Measurements from ENCODE around the gene SUGCT. TPM values are rescaled to one million over a fixed set of nuclear protein-coding genes. Genes with fewer than 3 reads are reported as not detected.
"Not testable (repeated sequence)": the region's sequence is repeated elsewhere in the genome, so short reads cannot be mapped to it uniquely, and the experiment has no call there.

The SUGCT gene
- total and polyA plus RNA-seq, 5 donors, result 5.7 to 10.3 (median 6.1) TPM

- WGBS, result 99% methylated on average over 1 of the region's 1 CpG
- H3K9me3 ChIP-seq (ENCODE audit: control insufficient read depth, low read length); H3K4me3 ChIP-seq (ENCODE audit: low read length); ATAC-seq; intact Hi-C loops (cut with DNase I); H3K27me3 ChIP-seq (ENCODE audit: control insufficient read depth, insufficient read depth); DNase-seq; H3K27ac ChIP-seq (ENCODE audit: low read length); H3K4me1 ChIP-seq (ENCODE audit: control insufficient read depth, insufficient read depth, low read length): not testable (repeated sequence)
These were observed 492.6 kb downstream of the SUGCT start for GRCh38 chr7:40627361-40627760.

GRCh38 chr7:40629891-40630290 lies 495.1 kb downstream of the SUGCT start:
- 87% methylated on average over 5 of the region's 5 CpGs for WGBS
- Histone ChIP-seq H3K9me3 (ENCODE audit: control insufficient read depth, low read length) (no peaks in the 10 kb centered on the region), H3K4me1 (ENCODE audit: control insufficient read depth, insufficient read depth, low read length) (no peaks in the 10 kb centered on the region), H3K4me3 (ENCODE audit: low read length) (no peak overlapping the region), H3K27me3 (ENCODE audit: control insufficient read depth, insufficient read depth) (no peaks in the 10 kb centered on the region), H3K27ac (ENCODE audit: low read length) (no peak overlapping the region)
- intact Hi-C loops (cut with DNase I), result no loop called here
- DNase-seq, result no peak
- ATAC-seq, result no peak

- ATAC-seq (no peak), DNase-seq (no peak)
- H3K4me1 ChIP-seq (ENCODE audit: control insufficient read depth, insufficient read depth, low read length), result no peaks in the 10 kb centered on the region
- intact Hi-C loops (cut with DNase I), result no loop called here
- H3K4me3 ChIP-seq (ENCODE audit: low read length), result no peak overlapping the region
- H3K27ac ChIP-seq (ENCODE audit: low read length), result no peak overlapping the region
- WGBS, result 87% methylated on average over 8 of the region's 8 CpGs
- no peaks in the 10 kb centered on the region for H3K9me3 ChIP-seq (ENCODE audit: control insufficient read depth, low read length)
- H3K27me3 ChIP-seq (ENCODE audit: control insufficient read depth, insufficient read depth), result no peaks in the 10 kb centered on the region
These were observed 499.3 kb downstream of the SUGCT start for GRCh38 chr7:40634118-40634517.

- no peak for ATAC-seq
- no peaks in the 10 kb centered on the region for H3K27me3 ChIP-seq (ENCODE audit: control insufficient read depth, insufficient read depth)
- no peak for DNase-seq
- intact Hi-C loops (cut with DNase I), result no loop called here
- H3K4me1 ChIP-seq (ENCODE audit: control insufficient read depth, insufficient read depth, low read length), result no peaks in the 10 kb centered on the region
- H3K9me3 ChIP-seq (ENCODE audit: control insufficient read depth, low read length), result no peaks in the 10 kb centered on the region
- no peak overlapping the region for H3K4me3 ChIP-seq (ENCODE audit: low read length)
- H3K27ac ChIP-seq (ENCODE audit: low read length), result no peak overlapping the region
- 89% methylated on average over 7 of the region's 7 CpGs for WGBS
These were observed 503.9 kb downstream of the SUGCT start for GRCh38 chr7:40638545-40639320.

GRCh38 chr7:40640566-40640965 lies 505.8 kb downstream of the SUGCT start:
- ATAC-seq, result no peak
- H3K4me1 ChIP-seq (ENCODE audit: control insufficient read depth, insufficient read depth, low read length), result no peaks in the 10 kb centered on the region
- 64% methylated on average over 3 of the region's 3 CpGs for WGBS

GRCh38 chr7:40641701-40642100 lies 506.9 kb downstream of the SUGCT start:
- Histone ChIP-seq H3K27ac (ENCODE audit: low read length) (no peak overlapping the region), H3K4me1 (ENCODE audit: control insufficient read depth, insufficient read depth, low read length) (no peaks in the 10 kb centered on the region), H3K4me3 (ENCODE audit: low read length) (no peak overlapping the region), H3K9me3 (ENCODE audit: control insufficient read depth, low read length) (no peaks in the 10 kb centered on the region), H3K27me3 (ENCODE audit: control insufficient read depth, insufficient read depth) (no peaks in the 10 kb centered on the region)
- intact Hi-C loops (cut with DNase I), result no loop called here
- DNase-seq (no peak), ATAC-seq (no peak)
- 75% methylated on average over 7 of the region's 7 CpGs for WGBS

More at GRCh38 chr7:40640566-40640965, 505.8 kb downstream of the SUGCT start:
- no peaks in the 10 kb centered on the region for H3K27me3 ChIP-seq (ENCODE audit: control insufficient read depth, insufficient read depth)
- no peaks in the 10 kb centered on the region for H3K9me3 ChIP-seq (ENCODE audit: control insufficient read depth, low read length)
- intact Hi-C loops (cut with DNase I), result no loop called here
- DNase-seq, result no peak
- no peak overlapping the region for H3K27ac ChIP-seq (ENCODE audit: low read length)
- H3K4me3 ChIP-seq (ENCODE audit: low read length), result no peak overlapping the region

GRCh38 chr7:40643664-40644063 lies 508.9 kb downstream of the SUGCT start:
- no peak overlapping the region for H3K27ac ChIP-seq (ENCODE audit: low read length)
- WGBS, result 69% methylated on average over 7 of the region's 7 CpGs
- DNase-seq (no peak), ATAC-seq (no peak)
- no peaks in the 10 kb centered on the region for H3K4me1 ChIP-seq (ENCODE audit: control insufficient read depth, insufficient read depth, low read length)
- no peaks in the 10 kb centered on the region for H3K9me3 ChIP-seq (ENCODE audit: control insufficient read depth, low read length)
- intact Hi-C loops (cut with DNase I), result no loop called here
- H3K27me3 ChIP-seq (ENCODE audit: control insufficient read depth, insufficient read depth), result no peaks in the 10 kb centered on the region
- no peak overlapping the region for H3K4me3 ChIP-seq (ENCODE audit: low read length)

GRCh38 chr7:40644454-40645188 lies 509.8 kb downstream of the SUGCT start:
- WGBS, result 67% methylated on average over 15 of the region's 15 CpGs

GRCh38 chr7:40645197-40645596 lies 510.4 kb downstream of the SUGCT start:
- Histone ChIP-seq H3K27me3 (ENCODE audit: control insufficient read depth, insufficient read depth) (no peaks in the 10 kb centered on the region), H3K4me1 (ENCODE audit: control insufficient read depth, insufficient read depth, low read length) (no peaks in the 10 kb centered on the region), H3K27ac (ENCODE audit: low read length) (no peak overlapping the region), H3K4me3 (ENCODE audit: low read length) (no peak overlapping the region), H3K9me3 (ENCODE audit: control insufficient read depth, low read length) (no peaks in the 10 kb centered on the region)
- DNase-seq (no peak), ATAC-seq (no peak)
- WGBS, result 89% methylated on average over 4 of the region's 4 CpGs
- intact Hi-C loops (cut with DNase I), result no loop called here

More at GRCh38 chr7:40644454-40645188, 509.8 kb downstream of the SUGCT start:
- intact Hi-C loops (cut with DNase I), result no loop called here
- H3K4me1 ChIP-seq (ENCODE audit: control insufficient read depth, insufficient read depth, low read length), result no peaks in the 10 kb centered on the region
- H3K27me3 ChIP-seq (ENCODE audit: control insufficient read depth, insufficient read depth), result no peaks in the 10 kb centered on the region
- DNase-seq (no peak), ATAC-seq (no peak)
- no peak overlapping the region for H3K4me3 ChIP-seq (ENCODE audit: low read length)
- no peak overlapping the region for H3K27ac ChIP-seq (ENCODE audit: low read length)
- H3K9me3 ChIP-seq (ENCODE audit: control insufficient read depth, low read length), result no peaks in the 10 kb centered on the region

GRCh38 chr7:40646717-40647116 lies 511.9 kb downstream of the SUGCT start:
- intact Hi-C loops (cut with DNase I), result no loop called here
- H3K4me1 ChIP-seq (ENCODE audit: control insufficient read depth, insufficient read depth, low read length), result no peaks in the 10 kb centered on the region
- no peak for DNase-seq
- no peak overlapping the region for H3K4me3 ChIP-seq (ENCODE audit: low read length)
- WGBS, result 86% methylated on average over 2 of the region's 2 CpGs
- no peak overlapping the region for H3K27ac ChIP-seq (ENCODE audit: low read length)
- H3K9me3 ChIP-seq (ENCODE audit: control insufficient read depth, low read length), result no peaks in the 10 kb centered on the region
- H3K27me3 ChIP-seq (ENCODE audit: control insufficient read depth, insufficient read depth), result no peaks in the 10 kb centered on the region
- ATAC-seq, result no peak

- intact Hi-C loops (cut with DNase I), result no loop called here
- no peaks in the 10 kb centered on the region for H3K9me3 ChIP-seq (ENCODE audit: control insufficient read depth, low read length)
- ATAC-seq, result no peak
- H3K27ac ChIP-seq (ENCODE audit: low read length), result no peak overlapping the region
- H3K27me3 ChIP-seq (ENCODE audit: control insufficient read depth, insufficient read depth), result no peaks in the 10 kb centered on the region
- no peak overlapping the region for H3K4me3 ChIP-seq (ENCODE audit: low read length)
- DNase-seq, result no peak
- no peaks in the 10 kb centered on the region for H3K4me1 ChIP-seq (ENCODE audit: control insufficient read depth, insufficient read depth, low read length)
- WGBS, result 98% methylated on average over 5 of the region's 5 CpGs
These were observed 512.9 kb downstream of the SUGCT start for GRCh38 chr7:40647719-40648118.
